ENCODE measurements around the gene CRHR2.
A peak's percentile ranks its signal among the peaks of the same experiment; 100 is the strongest.

CRHR2 gene

DNA sequence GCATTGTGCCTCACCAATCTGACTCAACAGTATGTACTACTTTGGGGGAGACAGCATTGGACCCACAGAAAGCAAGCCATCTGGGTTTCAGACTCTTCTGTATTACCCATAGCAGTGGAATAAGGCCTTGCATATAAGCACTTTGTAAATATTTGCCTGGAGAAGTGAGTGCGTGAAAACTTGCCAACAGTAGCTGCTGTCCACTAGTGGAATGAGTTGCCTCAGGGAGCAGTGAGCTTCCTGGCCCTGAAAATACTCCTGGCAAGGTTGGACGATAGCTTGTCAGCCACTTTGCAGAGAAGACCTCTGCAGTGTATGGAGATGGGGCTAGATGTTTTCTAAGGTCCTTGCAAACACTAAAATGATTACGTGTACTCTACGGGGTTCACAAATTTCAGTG is 65.9 kb downstream of the CRHR2 start:
- no peak for DNase-seq

DNA sequence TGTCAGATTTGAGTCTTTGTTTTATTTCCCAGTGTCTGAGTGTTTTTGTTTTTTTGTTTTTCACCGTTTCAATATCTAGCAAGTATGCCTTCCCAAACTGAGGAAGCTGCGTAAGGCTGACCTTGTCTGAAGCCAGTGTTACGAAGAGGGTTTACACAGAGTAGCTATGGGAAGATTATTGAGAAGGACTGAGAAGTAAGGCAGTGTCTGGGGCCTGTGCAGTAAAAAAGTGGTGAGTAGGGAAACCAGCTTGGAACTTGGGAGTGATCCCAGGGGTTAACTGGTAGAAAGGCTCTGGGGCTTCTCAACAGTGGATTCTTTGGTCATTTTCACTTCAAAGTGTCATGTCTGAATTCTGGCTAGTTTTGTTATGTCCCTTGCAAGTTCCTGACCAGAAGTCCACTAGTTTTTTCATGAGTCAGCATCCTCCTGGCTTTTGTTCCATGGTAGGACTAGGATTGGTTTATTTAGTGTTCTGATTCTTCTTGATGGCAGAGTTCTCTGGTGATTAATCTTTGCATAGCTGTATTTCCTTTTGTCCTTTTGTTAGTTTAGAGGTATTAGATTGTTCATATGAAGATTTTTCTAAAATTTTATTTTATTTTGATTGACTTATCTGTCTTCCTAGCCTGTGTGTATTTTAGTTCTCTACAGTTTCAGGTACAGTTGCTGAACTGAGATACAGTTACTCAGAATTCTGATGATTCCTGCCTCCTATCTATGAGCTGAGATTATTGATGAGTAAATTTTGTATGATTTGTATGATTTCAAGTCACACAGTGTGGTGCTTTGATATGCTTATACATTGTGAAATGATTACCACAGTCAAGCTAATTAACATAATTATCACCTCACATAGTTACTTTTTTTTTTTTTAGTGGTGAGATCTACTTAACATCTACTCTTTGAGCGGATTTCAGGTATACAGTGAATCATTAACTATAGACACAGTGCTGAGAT is 68.6 kb downstream of the CRHR2 start:
- no peak for DNase-seq

DNA sequence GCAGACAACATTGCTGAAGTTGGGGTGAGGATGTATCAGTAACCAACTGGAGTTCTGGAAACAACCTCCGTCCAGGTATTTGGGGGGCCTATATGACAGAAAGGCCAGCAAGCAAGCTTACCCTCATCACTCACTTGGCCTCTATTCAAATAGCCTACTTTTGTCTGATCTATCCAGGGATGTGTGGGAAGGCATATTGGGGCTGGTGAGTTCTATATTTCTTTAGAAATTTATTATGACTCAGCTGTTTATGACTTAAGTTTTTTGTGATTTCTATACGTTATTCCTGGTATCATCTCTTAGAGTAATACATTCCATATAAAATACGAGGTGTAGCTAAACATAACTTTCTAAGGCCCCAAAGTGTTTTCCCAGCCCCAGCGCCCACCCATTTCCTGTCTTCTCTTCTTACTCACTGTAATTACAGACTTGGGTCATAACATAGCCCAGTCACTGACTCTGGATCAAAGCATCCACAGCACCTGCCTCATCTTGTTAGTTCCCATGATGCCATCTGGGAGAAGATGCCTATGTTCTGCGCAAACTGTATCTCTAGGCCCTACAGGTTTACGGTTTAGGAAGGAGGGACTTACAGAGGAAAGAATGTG is 69.5 kb downstream of the CRHR2 start:
- peak; percentile 9 for DNase-seq

DNA sequence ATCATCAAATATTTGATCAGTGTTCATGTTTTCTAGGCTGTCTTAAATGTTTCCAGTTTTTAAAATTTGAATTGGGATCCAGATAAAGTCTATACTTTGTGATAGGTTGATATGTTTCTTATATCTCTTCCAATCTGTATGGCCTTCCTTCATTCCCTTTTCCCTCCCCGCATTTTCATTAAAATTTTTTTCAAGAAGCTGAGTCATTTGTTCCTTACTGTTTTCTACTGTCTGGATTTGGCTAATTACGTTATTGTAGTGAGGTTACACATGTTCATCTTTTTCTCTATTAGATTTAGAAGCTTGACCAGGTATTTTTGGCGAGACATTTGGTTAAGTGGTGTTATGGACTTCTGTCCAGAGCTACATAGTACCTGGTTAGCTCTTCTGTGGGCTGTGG is 76.4 kb downstream of the CRHR2 start:
- no peak for DNase-seq

DNA sequence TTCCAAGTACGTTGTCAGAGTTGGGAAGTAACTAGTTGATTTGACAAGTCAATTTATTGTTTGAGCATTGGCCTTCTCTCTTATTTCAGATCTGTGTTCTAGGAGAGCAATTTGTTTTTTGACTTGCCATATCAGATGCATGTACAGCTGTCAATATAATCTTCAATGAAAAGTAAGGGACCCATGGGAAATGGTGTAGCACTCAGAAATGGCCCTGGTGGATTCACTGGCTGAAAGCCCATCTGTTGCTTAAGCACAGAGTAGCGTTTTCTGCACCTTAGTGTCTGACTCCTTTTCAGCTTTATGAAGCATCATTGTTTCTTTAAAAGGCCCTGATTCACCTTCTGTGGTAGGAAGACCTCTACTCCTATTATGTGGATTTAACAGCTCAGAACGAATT is 77.4 kb downstream of the CRHR2 start:
- DNase-seq: no peak
